ENCODE results near the gene ZNF860.

Gene ZNF860

DNA sequence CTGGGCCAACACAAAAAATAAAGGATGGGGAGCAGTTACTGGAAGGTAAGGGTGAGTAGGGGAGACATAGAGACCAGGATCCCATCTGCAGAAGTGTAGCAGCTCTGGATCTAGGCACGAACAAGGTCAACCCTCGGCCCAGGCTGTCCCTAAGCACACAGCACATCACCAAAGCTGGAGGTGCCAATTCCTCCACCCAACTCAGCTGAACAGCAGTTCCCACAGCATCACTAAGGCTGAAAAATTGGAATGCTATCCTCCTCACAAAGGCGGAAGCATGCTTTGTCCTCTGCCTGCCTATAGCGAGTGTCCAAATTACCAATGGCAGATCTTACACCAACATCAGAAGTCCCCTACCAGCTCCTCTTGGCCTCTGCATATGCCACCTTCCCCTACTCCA is 34.4 kb upstream of the ZNF860 start:
- Histone ChIP-seq H3K4me1 (ENCODE audit: control insufficient read depth, insufficient read depth, low read length) (no peaks in the 10 kb centered on the region), H3K4me3 (ENCODE audit: insufficient read depth, low read depth, low read length) (no peak overlapping the region), H3K27me3 (ENCODE audit: control insufficient read depth, insufficient read depth, low read length, poor library complexity, severe bottlenecking) (no peaks in the 10 kb centered on the region), H3K27ac (ENCODE audit: insufficient read depth, low read depth, low read length, poor library complexity, severe bottlenecking) (no peak overlapping the region), H3K9me3 (ENCODE audit: control insufficient read depth, low read length) (no peaks in the 10 kb centered on the region), H3K36me3 (ENCODE audit: control insufficient read depth, insufficient read depth, low read length) (no peaks in the 10 kb centered on the region)
- WGBS, 2 experiments, result 92 to 96% methylated on average over 4 of the region's 4 CpGs

DNA sequence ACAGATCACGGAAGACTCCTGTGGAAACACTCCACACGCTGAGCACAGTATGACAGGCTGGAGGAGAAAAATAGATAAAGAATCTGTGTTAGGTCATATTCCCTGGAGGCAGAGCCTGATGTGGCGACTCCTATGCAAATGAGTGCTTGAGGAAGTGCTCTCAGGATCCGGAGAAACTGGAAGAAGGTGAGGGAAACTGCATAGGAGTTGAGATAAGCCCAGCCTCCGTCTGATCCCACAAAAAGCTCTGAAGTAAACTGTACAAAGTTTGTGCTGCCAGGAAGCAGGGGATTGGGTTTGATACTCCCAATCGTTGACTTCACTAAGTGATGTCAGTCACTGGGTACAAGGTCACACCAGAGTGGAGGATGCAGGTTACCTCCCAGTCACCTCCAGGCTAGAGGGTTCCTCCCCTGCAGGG is 33.9 kb upstream of the ZNF860 start:
- 86% methylated on average over 6 of the region's 6 CpGs for WGBS, 2 experiments
- Histone ChIP-seq H3K27ac (ENCODE audit: insufficient read depth, low read depth, low read length, poor library complexity, severe bottlenecking) (no peak overlapping the region), H3K36me3 (ENCODE audit: control insufficient read depth, insufficient read depth, low read length) (no peaks in the 10 kb centered on the region), H3K9me3 (ENCODE audit: control insufficient read depth, low read length) (no peaks in the 10 kb centered on the region), H3K4me1 (ENCODE audit: control insufficient read depth, insufficient read depth, low read length) (no peaks in the 10 kb centered on the region), H3K4me3 (ENCODE audit: insufficient read depth, low read depth, low read length) (no peak overlapping the region), H3K27me3 (ENCODE audit: control insufficient read depth, insufficient read depth, low read length, poor library complexity, severe bottlenecking) (no peaks in the 10 kb centered on the region)

DNA sequence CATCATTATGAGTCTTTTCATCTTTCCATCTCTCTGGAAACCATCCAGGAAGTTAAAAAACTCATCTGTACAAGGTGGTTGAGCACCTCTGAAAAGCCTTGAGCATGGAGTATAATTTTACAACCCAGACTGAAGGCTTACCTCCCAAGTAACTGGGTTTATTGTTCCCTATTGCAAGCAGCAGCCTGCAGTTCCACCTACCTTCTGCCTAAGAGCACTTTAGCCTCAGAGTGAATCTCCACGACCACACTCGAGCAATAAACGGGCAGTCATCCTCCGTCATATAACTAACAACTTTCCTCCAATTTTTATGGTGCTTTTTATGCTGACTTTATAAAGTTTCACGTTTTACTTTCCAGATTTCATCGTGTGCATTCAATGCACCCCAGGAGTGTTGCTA is 33.3 kb upstream of the ZNF860 start:
- H3K4me3 ChIP-seq (ENCODE audit: insufficient read depth, low read depth, low read length), result no peak overlapping the region
- no peaks in the 10 kb centered on the region for H3K36me3 ChIP-seq (ENCODE audit: control insufficient read depth, insufficient read depth, low read length)
- 84 to 87% methylated on average over 6 of the region's 6 CpGs for WGBS, 2 experiments
- no peaks in the 10 kb centered on the region for H3K9me3 ChIP-seq (ENCODE audit: control insufficient read depth, low read length)
- H3K27ac ChIP-seq (ENCODE audit: insufficient read depth, low read depth, low read length, poor library complexity, severe bottlenecking), result no peak overlapping the region
- no peaks in the 10 kb centered on the region for H3K4me1 ChIP-seq (ENCODE audit: control insufficient read depth, insufficient read depth, low read length)
- H3K27me3 ChIP-seq (ENCODE audit: control insufficient read depth, insufficient read depth, low read length, poor library complexity, severe bottlenecking), result no peaks in the 10 kb centered on the region

DNA sequence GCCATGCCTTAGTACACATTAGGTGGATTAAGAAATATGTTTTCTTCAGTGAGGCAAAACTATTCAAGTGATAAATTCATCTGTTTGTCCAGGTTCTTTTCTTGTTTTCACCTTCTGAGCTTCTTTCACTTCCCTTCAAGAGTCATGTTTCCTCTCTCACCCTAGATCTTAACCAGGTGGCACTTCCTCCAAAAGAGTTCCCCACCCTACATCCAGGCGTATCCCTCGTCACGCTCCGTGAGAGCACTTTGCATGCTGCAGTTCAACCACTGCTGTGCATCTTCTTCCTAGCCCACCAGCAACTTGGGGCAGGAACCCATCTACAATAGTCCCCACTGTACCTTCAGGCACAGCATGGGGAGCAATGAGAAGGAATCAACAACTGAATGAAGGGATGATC is 29.3 kb upstream of the ZNF860 start:
- H3K36me3 ChIP-seq (ENCODE audit: control insufficient read depth, insufficient read depth, low read length), result peaks cover 6% of the 10 kb centered on the region
- H3K27me3 ChIP-seq (ENCODE audit: control insufficient read depth, insufficient read depth, low read length, poor library complexity, severe bottlenecking), result no peaks in the 10 kb centered on the region
- WGBS, 2 experiments, result 94 to 98% methylated on average over 4 of the region's 4 CpGs
- no peak overlapping the region for H3K27ac ChIP-seq (ENCODE audit: insufficient read depth, low read depth, low read length, poor library complexity, severe bottlenecking)
- peaks cover 2% of the 10 kb centered on the region for H3K9me3 ChIP-seq (ENCODE audit: control insufficient read depth, low read length)
- H3K4me3 ChIP-seq (ENCODE audit: insufficient read depth, low read depth, low read length), result no peak overlapping the region
- no peaks in the 10 kb centered on the region for H3K4me1 ChIP-seq (ENCODE audit: control insufficient read depth, insufficient read depth, low read length)

DNA sequence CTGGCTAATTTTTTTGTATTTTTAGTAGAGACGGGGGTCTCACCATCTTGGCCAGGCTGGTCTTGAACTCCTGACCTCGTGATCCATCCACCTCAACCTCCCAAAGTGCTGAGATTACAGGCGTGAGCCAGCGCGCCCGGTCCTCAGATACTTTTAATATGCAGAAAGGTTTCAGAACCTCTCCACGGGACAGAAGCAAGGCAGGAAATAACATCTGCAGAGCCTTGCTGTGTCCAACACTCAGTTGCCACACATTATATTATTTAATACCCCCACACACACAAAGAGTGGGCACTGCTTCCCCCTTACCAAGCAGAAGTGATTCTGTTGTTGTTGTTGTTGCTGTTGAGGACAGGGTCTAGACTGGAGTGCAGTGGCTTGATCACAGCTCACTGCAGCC is 28.5 kb upstream of the ZNF860 start:
- no peaks in the 10 kb centered on the region for H3K4me1 ChIP-seq (ENCODE audit: control insufficient read depth, insufficient read depth, low read length)
- H3K9me3 ChIP-seq (ENCODE audit: control insufficient read depth, low read length), result peaks cover 2% of the 10 kb centered on the region
- no peak overlapping the region for H3K4me3 ChIP-seq (ENCODE audit: insufficient read depth, low read depth, low read length)
- no peak overlapping the region for H3K27ac ChIP-seq (ENCODE audit: insufficient read depth, low read depth, low read length, poor library complexity, severe bottlenecking)
- 78 to 83% methylated on average over 7 of the region's 7 CpGs for WGBS, 2 experiments
- H3K27me3 ChIP-seq (ENCODE audit: control insufficient read depth, insufficient read depth, low read length, poor library complexity, severe bottlenecking), result no peaks in the 10 kb centered on the region
- H3K36me3 ChIP-seq (ENCODE audit: control insufficient read depth, insufficient read depth, low read length), result peaks cover 6% of the 10 kb centered on the region

DNA sequence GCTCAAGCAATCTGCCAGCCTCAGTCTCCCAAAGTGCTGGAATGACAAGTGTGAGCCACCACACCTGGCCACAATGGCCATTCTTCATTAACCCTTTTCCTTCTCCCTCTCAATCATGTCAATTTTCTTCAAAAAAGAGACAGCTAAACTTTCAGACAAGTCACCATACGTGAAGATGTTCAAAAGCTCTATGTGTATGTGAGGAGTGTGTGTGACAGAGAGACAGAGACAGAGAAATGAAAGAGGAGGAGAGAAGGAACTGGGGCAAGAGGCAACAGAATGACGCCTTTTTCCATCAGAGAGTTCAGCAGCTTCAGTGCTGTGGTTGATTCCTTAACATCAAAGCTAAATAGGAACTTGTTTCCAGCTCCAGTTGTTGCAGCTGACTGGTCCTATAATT is 27.9 kb upstream of the ZNF860 start:
- Histone ChIP-seq H3K4me1 (ENCODE audit: control insufficient read depth, insufficient read depth, low read length) (peaks cover 2% of the 10 kb centered on the region), H3K4me3 (ENCODE audit: insufficient read depth, low read depth, low read length) (no peak overlapping the region), H3K27ac (ENCODE audit: insufficient read depth, low read depth, low read length, poor library complexity, severe bottlenecking) (no peak overlapping the region), H3K9me3 (ENCODE audit: control insufficient read depth, low read length) (peaks cover 2% of the 10 kb centered on the region), H3K36me3 (ENCODE audit: control insufficient read depth, insufficient read depth, low read length) (peaks cover 6% of the 10 kb centered on the region), H3K27me3 (ENCODE audit: control insufficient read depth, insufficient read depth, low read length, poor library complexity, severe bottlenecking) (no peaks in the 10 kb centered on the region)
- WGBS, 2 experiments, result 95 to 98% methylated on average over 2 of the region's 2 CpGs

DNA sequence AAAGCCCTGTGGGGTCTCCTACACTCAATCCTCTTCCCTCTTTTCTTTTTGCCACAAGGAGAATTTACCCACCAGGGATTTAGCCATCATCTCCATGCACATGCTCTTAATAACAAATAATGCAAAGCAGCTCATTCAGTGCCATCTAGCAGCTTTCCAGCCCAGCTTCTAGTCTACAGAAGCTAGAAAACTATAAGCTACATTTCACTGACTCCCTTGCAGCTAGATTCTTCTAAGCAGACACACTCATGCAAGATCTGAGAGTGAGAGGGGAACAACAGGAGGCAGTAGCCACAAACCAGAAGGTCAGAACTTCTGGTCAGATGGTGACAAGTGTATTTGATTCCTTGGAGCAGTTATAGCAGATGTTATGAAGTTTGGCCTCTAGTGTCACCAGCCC is 26.0 kb upstream of the ZNF860 start:
- Histone ChIP-seq H3K4me1 (ENCODE audit: control insufficient read depth, insufficient read depth, low read length) (peaks cover 21% of the 10 kb centered on the region), H3K9me3 (ENCODE audit: control insufficient read depth, low read length) (peaks cover 2% of the 10 kb centered on the region), H3K4me3 (ENCODE audit: insufficient read depth, low read depth, low read length) (no peak overlapping the region), H3K27me3 (ENCODE audit: control insufficient read depth, insufficient read depth, low read length, poor library complexity, severe bottlenecking) (no peaks in the 10 kb centered on the region), H3K27ac (ENCODE audit: insufficient read depth, low read depth, low read length, poor library complexity, severe bottlenecking) (no peak overlapping the region), H3K36me3 (ENCODE audit: control insufficient read depth, insufficient read depth, low read length) (peaks cover 6% of the 10 kb centered on the region)

DNA sequence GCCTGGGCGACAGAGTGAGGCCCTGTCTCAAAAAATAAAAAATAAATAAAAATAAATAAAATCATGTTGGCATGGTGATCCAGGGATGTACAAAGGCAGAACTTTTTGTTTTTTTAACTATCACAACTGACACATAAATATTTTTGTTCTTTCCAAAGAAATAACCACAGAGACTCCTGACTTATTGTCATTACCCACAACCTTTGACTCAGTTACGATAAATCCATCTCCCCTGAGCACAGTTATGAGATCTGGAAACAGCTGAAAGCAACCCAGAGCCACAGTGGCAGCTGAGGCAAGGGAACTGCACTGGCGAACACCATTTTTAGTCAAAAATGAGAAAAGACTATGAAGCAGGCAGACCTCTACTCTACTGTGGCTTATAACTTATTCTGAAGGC is 24.4 kb upstream of the ZNF860 start:
- no peak overlapping the region for H3K27ac ChIP-seq (ENCODE audit: insufficient read depth, low read depth, low read length, poor library complexity, severe bottlenecking)
- peaks cover 2% of the 10 kb centered on the region for H3K9me3 ChIP-seq (ENCODE audit: control insufficient read depth, low read length)
- H3K4me1 ChIP-seq (ENCODE audit: control insufficient read depth, insufficient read depth, low read length), result peaks cover 24% of the 10 kb centered on the region
- H3K36me3 ChIP-seq (ENCODE audit: control insufficient read depth, insufficient read depth, low read length), result peaks cover 6% of the 10 kb centered on the region
- no peaks in the 10 kb centered on the region for H3K27me3 ChIP-seq (ENCODE audit: control insufficient read depth, insufficient read depth, low read length, poor library complexity, severe bottlenecking)
- 94 to 100% methylated on average over 2 of the region's 3 CpGs for WGBS, 2 experiments
- H3K4me3 ChIP-seq (ENCODE audit: insufficient read depth, low read depth, low read length), result no peak overlapping the region

DNA sequence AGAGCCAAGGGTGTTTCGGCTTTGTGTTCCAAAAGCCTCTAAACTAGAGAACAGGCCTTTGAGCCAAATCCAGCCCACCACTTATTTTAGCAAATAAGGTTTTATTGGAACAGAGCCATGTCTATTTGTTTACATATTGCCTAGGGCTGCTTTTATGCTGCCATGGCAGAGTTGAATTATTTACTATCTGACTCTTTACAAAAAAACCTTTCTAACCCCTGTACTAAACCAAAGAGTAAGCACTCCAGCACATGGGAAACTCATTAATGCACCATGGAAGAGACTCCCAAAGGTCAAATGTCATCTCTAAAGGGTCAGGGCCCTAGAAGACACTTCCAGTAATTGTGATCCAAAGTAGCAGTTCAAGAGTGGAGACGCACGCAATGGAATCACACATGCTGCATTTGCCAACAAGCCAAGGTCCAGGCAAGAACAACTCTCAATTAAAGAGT is 22.8 kb upstream of the ZNF860 start:
- peaks cover 2% of the 10 kb centered on the region for H3K9me3 ChIP-seq (ENCODE audit: control insufficient read depth, low read length)
- H3K27ac ChIP-seq (ENCODE audit: insufficient read depth, low read depth, low read length, poor library complexity, severe bottlenecking), result no peak overlapping the region
- H3K4me3 ChIP-seq (ENCODE audit: insufficient read depth, low read depth, low read length), result no peak overlapping the region
- H3K4me1 ChIP-seq (ENCODE audit: control insufficient read depth, insufficient read depth, low read length), result peaks cover 24% of the 10 kb centered on the region
- H3K27me3 ChIP-seq (ENCODE audit: control insufficient read depth, insufficient read depth, low read length, poor library complexity, severe bottlenecking), result no peaks in the 10 kb centered on the region
- H3K36me3 ChIP-seq (ENCODE audit: control insufficient read depth, insufficient read depth, low read length), result peaks cover 6% of the 10 kb centered on the region
- 79 to 87% methylated on average over 2 to 3 of the region's 3 CpGs for WGBS, 2 experiments

DNA sequence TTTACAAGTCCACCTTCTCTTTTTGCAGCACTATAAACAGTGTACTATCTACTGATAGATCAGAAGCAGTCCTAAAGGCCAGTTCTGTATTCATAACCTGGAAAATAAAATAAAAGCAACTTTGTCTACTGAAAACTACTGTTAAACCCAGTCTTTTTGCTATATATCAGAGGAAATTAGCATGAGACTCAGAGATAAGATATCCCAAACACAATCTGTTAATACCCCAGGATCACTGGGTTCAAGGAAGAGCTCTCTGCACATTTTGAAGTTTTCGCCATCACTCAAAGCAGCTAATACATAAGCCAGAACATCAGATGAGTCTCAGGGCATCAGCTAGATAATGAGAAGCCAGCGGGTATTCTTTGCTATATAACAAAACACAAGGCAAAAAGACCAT is 22.3 kb upstream of the ZNF860 start:
- peaks cover 2% of the 10 kb centered on the region for H3K9me3 ChIP-seq (ENCODE audit: control insufficient read depth, low read length)
- no peaks in the 10 kb centered on the region for H3K27me3 ChIP-seq (ENCODE audit: control insufficient read depth, insufficient read depth, low read length, poor library complexity, severe bottlenecking)
- H3K36me3 ChIP-seq (ENCODE audit: control insufficient read depth, insufficient read depth, low read length), result peaks cover 6% of the 10 kb centered on the region
- 88 to 93% methylated on average over 2 of the region's 2 CpGs for WGBS, 2 experiments
- H3K27ac ChIP-seq (ENCODE audit: insufficient read depth, low read depth, low read length, poor library complexity, severe bottlenecking), result no peak overlapping the region
- H3K4me1 ChIP-seq (ENCODE audit: control insufficient read depth, insufficient read depth, low read length), result peaks cover 24% of the 10 kb centered on the region
- no peak overlapping the region for H3K4me3 ChIP-seq (ENCODE audit: insufficient read depth, low read depth, low read length)

Data from ectodermal cell (in vitro differentiated cells).